HG02938 (cell line): ENCODE measurements around the gene TCHP.
A peak's percentile ranks its signal among the peaks of the same experiment; 100 is the strongest.
"Not testable (repeated sequence)": the region's sequence is repeated elsewhere in the genome, so short reads cannot be mapped to it uniquely, and the experiment has no call there.

Experiments used
- ATAC-seq: cut with Tn5 transposase; IDR thresholded peaks from one replicate; pipeline ENCODE4 v1.9.1; 2021; ENCODE audit warnings: mild to moderate bottlenecking, moderate library complexity; ENCODE audit not compliant: unreplicated experiment

The TCHP gene

DNA sequence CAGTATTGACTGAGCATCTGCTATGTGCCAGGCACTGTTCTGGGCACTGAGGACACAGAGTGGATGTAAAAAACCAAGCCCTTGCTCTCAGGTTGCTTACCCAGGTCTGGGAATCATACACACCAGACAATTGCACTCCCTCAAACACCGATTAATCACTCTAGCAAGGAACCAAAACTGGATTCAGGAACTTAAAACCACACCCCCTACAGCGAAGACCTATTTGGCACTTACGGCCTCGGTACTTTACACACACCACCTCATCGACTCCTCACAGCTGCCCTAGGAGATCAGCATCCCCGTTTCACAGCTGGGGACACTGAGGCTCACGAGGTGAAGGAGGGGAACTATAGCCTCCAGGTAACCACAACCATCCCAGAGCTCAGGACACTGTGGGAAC, 21.3 kb upstream of the TCHP start:
- ATAC-seq, result no peak

DNA sequence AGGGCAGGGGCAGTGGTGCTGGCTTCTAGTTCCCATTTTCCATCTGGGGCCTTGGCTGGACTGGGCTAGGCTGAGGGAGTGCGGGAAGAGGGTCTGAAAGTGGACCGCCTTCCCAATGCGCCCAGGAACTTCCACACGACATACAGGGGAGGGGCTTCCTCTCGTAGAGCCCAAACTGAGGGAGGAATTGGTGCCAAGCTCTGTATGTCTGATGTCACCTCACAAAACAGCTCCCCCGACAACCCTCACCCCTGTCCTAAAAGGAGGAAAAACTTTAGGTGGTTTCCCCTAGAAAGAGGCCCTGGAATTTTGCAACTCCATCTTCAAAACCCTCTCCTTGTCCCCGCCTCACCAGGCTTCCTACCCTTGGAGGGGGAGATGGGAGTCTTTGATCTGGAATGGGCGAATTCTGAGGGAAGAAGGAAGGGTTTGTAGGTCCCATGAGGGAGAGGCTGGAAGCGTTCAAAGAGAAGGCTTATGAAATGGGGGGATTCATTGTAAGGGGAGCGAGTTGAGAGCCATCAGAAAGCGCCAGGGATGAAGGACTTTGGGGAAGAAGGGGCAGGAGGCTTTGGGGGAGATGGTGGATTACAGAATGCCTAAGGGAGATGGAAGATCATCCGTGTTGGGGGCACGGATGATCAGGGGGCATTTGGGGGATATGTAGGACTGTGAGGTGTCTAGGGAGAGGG, 20.6 kb upstream of the TCHP start:
- no peak for ATAC-seq

DNA sequence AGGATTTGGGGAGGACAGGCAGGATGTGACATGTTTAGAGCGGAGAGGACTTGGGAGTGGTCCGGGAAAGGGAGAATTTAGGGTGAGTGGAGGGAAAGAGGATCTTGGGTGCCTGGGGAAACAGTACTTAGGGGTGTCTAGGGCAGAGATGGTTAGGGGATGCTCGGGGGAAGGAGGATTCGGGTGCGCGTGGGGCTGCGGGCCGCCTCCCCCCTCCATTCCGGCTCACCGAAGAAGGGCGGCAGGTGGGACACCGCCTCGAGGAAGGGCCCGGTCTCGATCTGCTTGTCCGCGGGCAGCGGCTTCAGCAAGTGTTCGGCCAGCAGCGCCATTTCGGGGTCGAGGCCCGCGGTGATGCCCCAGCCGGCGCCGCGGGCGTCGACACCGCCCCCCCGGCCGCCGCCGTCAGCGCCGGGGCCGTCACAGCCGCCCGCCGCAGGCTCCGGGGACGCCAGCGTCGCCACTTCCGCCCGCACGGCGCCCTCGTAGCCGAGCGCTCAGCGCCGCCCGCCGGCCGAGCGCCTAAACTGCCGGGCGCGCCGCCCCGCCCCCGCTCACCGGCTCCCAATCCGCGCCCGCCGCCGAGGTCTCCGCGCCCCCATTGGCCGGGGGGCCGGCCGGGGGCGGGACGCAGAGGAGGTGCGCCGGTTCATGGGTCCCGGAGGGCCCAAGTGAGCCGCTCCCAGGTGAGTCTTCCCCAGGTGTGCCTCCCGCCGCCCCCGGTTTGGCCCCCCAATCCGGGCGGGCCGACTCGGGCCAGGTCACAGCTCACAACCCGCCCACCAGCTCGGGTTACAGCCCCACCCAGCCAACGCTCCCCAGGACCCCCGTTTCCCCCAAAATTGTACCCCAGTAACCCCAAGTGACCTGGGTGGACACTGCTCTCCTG, 19.8 kb upstream of the TCHP start, which contains the start of gene GLTP:
Gene GLTP (minus strand): TSS at position 499 of the 889 bp plus-strand sequence. CDS start 167 bp downstream, at position 332.
- ATAC-seq, result peak; percentile 79

DNA sequence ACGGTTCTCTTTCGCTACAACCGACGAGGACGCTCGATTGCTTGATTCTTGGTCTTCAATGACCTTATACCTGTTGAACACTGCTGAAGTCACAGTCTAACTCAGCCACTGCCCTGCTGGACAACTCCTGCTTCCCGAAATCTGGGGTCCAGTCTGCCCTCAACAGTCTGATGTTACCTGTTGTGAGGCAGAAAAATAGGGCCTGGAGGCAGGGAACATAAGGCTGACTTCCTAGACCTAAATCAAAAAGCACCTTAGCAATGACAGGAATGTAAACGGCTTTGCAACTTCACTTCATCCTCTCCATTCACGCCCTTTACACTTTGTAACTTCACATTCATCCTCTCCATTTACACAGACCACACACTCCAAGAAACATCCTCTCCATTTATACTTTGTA, 19.1 kb upstream of the TCHP start:
- ATAC-seq, result no peak

GRCh38 chr12:109881752-109882151, 18.3 kb upstream of the TCHP start:
- no peak for ATAC-seq

GRCh38 chr12:109883461-109883860, 16.6 kb upstream of the TCHP start:
- no peak for ATAC-seq

DNA sequence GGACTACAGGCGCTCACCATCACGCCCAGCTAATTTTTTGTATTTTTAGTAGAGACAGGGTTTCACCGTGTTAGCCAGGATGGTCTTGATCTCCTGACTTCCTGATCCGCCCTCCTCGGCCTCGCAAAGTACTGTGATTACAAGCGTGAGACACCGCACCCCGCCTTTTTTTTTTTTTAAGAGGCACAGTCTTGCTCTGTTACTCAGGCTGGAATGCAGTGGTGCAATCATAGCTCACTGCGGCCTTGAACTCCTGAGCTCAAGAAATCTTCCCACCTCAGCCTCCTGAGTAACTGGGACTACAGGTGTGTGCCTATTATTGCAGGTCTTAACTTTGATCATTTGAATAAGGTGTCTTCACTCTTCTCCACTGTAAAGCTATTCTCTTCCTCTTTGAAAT, 14.5 kb upstream of the TCHP start:
- ATAC-seq, result no peak

- ATAC-seq, result no peak
These were observed 11.7 kb upstream of the TCHP start for GRCh38 chr12:109888179-109889020.

DNA sequence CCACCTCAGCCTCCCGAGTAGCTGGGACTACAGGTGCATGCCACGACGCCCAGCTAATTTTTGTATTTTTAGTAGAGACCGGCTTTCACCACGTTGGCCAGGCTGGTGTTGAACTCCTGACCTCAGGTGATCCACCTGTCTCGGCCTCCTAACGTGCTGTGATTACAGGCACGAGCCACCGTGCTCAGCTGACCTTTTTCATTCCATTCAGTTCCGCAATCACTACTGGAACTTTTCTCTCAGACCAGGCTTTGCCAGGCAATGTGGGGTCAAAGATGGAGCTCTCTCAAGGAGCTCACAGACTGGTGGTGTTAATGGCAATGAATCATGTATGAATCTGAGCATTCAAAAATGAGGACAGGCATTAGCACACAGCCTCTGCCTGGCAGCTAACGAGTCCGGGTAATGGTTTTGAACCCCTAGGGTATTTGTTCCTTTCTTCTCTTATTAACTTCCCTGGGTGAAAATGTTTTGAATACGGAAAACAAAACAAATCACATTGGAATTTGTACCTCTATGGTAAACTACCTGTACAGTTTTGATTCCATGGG, 9.4 kb upstream of the TCHP start:
- no peak for ATAC-seq

GRCh38 chr12:109891731-109892130, 8.3 kb upstream of the TCHP start:
- not testable (repeated sequence) for ATAC-seq

GRCh38 chr12:109892165-109892715, 7.8 kb upstream of the TCHP start:
- ATAC-seq, result no peak

GRCh38 chr12:109892748-109893147, 7.3 kb upstream of the TCHP start:
- no peak for ATAC-seq

DNA sequence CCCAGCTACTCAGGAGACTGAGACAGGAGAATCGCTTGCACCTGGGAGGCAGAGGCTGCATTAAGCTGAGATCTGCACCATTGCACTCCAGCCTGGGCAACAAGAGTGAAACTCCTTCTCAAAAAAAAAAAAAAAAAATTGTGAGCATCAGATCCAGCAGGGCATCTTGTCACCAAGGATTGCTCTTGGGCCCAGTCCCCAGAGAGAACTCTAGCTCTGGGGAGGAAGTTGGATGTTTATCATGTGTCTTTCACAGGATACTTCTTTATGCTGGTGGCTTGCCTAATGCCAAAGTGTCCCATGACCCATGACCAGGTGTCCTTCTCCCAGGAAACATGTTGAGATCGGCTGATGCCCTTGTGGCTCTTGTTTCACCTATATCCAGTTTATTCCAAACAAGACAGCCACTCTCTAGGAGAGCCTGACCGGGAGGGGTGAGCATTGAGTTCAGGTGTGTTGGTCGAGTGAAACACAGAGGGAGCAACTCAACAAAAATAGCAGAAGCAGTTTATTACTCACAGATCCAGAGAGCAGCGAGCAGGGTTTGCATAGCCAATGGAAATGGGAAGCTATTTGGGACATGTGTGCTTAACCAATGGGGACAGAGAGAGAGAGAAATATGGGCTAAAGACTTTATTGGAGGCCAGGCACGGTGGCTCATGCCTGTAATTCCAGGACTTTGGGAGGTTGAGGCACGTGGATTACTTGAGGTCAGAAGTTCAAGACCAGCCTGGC, 6.6 kb upstream of the TCHP start:
- ATAC-seq, result no peak

- ATAC-seq, result no peak
These were observed 5.1 kb upstream of the TCHP start for GRCh38 chr12:109894939-109895338.

- ATAC-seq, result no peak
These were observed 3.9 kb upstream of the TCHP start for GRCh38 chr12:109896188-109896587.

- no peak for ATAC-seq
These were observed 3.0 kb upstream of the TCHP start for GRCh38 chr12:109897029-109897428.

GRCh38 chr12:109899345-109899744, 729 bp upstream of the TCHP start:
- not testable (repeated sequence) for ATAC-seq

DNA sequence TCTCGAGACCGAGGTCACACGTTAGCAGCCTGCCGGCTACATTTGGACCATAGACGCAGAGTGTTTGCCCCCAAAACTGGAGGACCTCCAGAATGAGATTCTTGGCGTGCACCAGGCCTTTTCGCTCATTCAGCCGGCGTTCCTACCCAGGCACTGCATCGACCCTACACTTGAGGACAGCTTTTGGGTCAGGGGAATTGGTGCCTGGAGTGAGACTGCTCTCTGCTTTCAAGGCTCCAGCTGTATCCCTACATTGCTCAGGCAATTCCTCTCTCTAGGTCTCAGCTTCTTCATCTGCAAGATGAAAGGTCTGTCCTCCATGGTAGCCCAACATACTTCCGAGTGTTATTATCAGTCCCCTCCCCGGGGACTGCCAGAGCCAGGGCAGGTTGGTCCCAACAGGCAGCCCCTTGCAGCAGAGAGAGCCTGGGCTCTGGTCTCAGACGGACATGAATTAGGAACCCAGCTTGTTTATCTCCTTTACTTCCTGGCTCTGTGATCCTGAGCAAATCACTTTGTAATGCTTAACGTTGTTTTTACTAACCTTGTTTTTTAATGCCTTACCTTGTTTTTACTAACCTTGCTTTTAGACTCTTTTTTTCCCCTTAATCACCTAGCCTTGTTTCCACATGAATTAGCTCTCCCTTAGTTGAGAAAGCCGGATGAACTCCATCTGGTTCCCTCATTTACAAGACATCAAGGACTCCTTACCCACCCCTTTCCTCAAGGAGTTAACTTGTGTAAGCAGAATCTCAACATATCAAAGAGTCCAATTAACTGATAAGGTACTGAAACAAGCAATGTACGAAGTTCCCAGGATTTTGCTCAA, 892 bp downstream of the TCHP start:
- ATAC-seq, result peak; percentile 17

- no peak for ATAC-seq
These were observed 2.9 kb downstream of the TCHP start for GRCh38 chr12:109902891-109903418.
